IMR-90 (cell line): ENCODE results near the gene MPZL3. TPM values are rescaled to one million over a fixed set of nuclear protein-coding genes. Genes with fewer than 3 reads are reported as not detected.

Experiments used
- ATAC-seq: fragments of 200-7000 bp; cut with Tn5 transposase; 2 replicates; pipeline ENCODE4 v1.9.1; 2020; ENCODE audit warnings: low read depth, mild to moderate bottlenecking, moderate library complexity
- BruUV-seq: library from RNA; stranded (reverse); fragments of 400-500 nt; replicated peaks from 2 replicates; lab custom pipeline; 2021; lab: Mats Ljungman, UMichigan
- CTCF ChIA-PET: fragments of 300-600 bp; formaldehyde crosslinking; extraction: SDS; loops from one replicate; lab custom pipeline; 2021; ENCODE audit warnings: antibody characterized with exemption; lab: Yijun Ruan, JAX
- POLR2A ChIA-PET: fragments of 300-600 bp; sonication (Branson Sonifier 250); formaldehyde crosslinking; loops from one replicate; lab custom pipeline; 2022; ENCODE audit warnings: antibody characterized with exemption; ENCODE audit not compliant: unreplicated experiment; lab: Charles Lee
- DNase-seq: peaks from one replicate; pipeline ENCODE4 v3.0.0; 2013
- H2AFZ ChIP-seq: replicated peaks from 2 replicates; pipeline ENCODE3; 2013; ENCODE audit warnings: low read length, mild to moderate bottlenecking; ENCODE audit not compliant: poor library complexity
- H2AK5ac ChIP-seq: 2 replicates; pipeline ENCODE4 v1.6.1; 2013; ENCODE audit warnings: low read depth, low read length, inconsistent platforms
- H2AK9ac ChIP-seq: replicated peaks from 2 replicates; pipeline ENCODE3; 2013; ENCODE audit warnings: mild to moderate bottlenecking, low read depth, low read length, moderate library complexity; ENCODE audit not compliant: poor library complexity
- H2BK120ac ChIP-seq: 2 replicates; pipeline ENCODE4 v1.6.1; 2013; ENCODE audit warnings: low read depth, low read length, inconsistent platforms
- H2BK15ac ChIP-seq: 3 replicates; pipeline ENCODE4 v1.6.1; 2013; ENCODE audit warnings: low read depth, low read length, inconsistent platforms
- H2BK20ac ChIP-seq: 2 replicates; pipeline ENCODE4 v1.6.1; 2013; ENCODE audit warnings: low read depth, mild to moderate bottlenecking, inconsistent platforms, low read length, moderate library complexity
- H2BK5ac ChIP-seq: 2 replicates; pipeline ENCODE4 v1.6.1; 2013; ENCODE audit warnings: mild to moderate bottlenecking, low read depth, low read length, inconsistent platforms; ENCODE audit not compliant: poor library complexity, severe bottlenecking
- H3K14ac ChIP-seq: replicated peaks from 2 replicates; pipeline ENCODE4 v1.6.1; 2013; ENCODE audit warnings: low read depth, low read length, inconsistent platforms
- H3K18ac ChIP-seq: 2 replicates; pipeline ENCODE4 v1.6.1; 2013; ENCODE audit warnings: low read depth, low read length, control low read depth
- H3K23ac ChIP-seq: 2 replicates; pipeline ENCODE4 v1.6.1; 2013; ENCODE audit warnings: low read depth, low read length, inconsistent platforms
- H3K27ac ChIP-seq: 2 replicates; pipeline ENCODE4 v1.5.1; 2013; ENCODE audit warnings: mild to moderate bottlenecking, control low read depth, low read length; ENCODE audit not compliant: insufficient read depth
- H3K27me3 ChIP-seq: 2 replicates; pipeline ENCODE4 v1.6.1; 2013; ENCODE audit warnings: low read length; ENCODE audit not compliant: control insufficient read depth, insufficient read depth
- H3K36me3 ChIP-seq: 2 replicates; pipeline ENCODE4 v1.6.1; 2013; ENCODE audit warnings: low read length, mixed read lengths; ENCODE audit not compliant: control insufficient read depth, insufficient read depth
- H3K4ac ChIP-seq: 2 replicates; pipeline ENCODE4 v1.6.1; 2013; ENCODE audit warnings: low read depth, low read length, inconsistent platforms
- H3K4me1 ChIP-seq: 2 replicates; pipeline ENCODE4 v1.6.1; 2013; ENCODE audit warnings: low read length, mixed read lengths; ENCODE audit not compliant: control insufficient read depth, insufficient read depth
- H3K4me2 ChIP-seq: 2 replicates; pipeline ENCODE4 v1.6.1; 2013; ENCODE audit warnings: low read depth, mild to moderate bottlenecking, control low read depth, low read length, moderate library complexity
- H3K4me3 ChIP-seq: 2 replicates; pipeline ENCODE4 v1.5.1; 2013; ENCODE audit warnings: low read depth, mild to moderate bottlenecking, control low read depth, low read length, moderate library complexity; ENCODE audit not compliant: insufficient read depth
- H3K56ac ChIP-seq: 2 replicates; pipeline ENCODE4 v1.6.1; 2013; ENCODE audit warnings: low read length, inconsistent platforms; ENCODE audit not compliant: insufficient read depth; ENCODE audit errors: extremely low read depth
- H3K79me1 ChIP-seq, 2 experiments: 2 replicates each; pipeline ENCODE4 v1.6.1; 2013; ENCODE audit warnings: low read length in 2 of 2, inconsistent platforms in 1 of 2, low read depth in 1 of 2
- H3K9ac ChIP-seq: 2 replicates; pipeline ENCODE4 v1.6.1; 2013; ENCODE audit warnings: low read depth, low read length, control low read depth
- H3K9me1 ChIP-seq: 2 replicates; pipeline ENCODE4 v1.6.1; 2013; ENCODE audit warnings: low read length, inconsistent platforms; ENCODE audit not compliant: insufficient read depth
- H3K9me3 ChIP-seq: 2 replicates; pipeline ENCODE4 v1.6.1; 2013; ENCODE audit warnings: low read length; ENCODE audit not compliant: control insufficient read depth, insufficient read depth
- H4K20me1 ChIP-seq: 2 replicates; pipeline ENCODE4 v1.6.1; 2013; ENCODE audit warnings: low read length, inconsistent platforms; ENCODE audit not compliant: insufficient read depth
- H4K5ac ChIP-seq: 2 replicates; pipeline ENCODE4 v1.6.1; 2013; ENCODE audit warnings: mild to moderate bottlenecking, low read depth, low read length, control low read depth
- H4K8ac ChIP-seq, 2 experiments: 2 replicates each; pipeline ENCODE4 v1.6.1; 2013; ENCODE audit warnings: low read depth in 2 of 2, low read length in 2 of 2, control low read depth in 1 of 2, inconsistent platforms in 1 of 2
- H4K91ac ChIP-seq: 2 replicates; pipeline ENCODE4 v1.6.1; 2013; ENCODE audit warnings: low read depth, low read length, inconsistent platforms; ENCODE audit not compliant: insufficient read depth
- BHLHE40 ChIP-seq: fragments of 150-350 bp; IDR thresholded peaks from 2 replicates; pipeline ENCODE4 v1.6.1; 2016; ENCODE audit warnings: mild to moderate bottlenecking, low read depth, low read length
- FOS ChIP-seq: fragments of 150-350 bp; IDR thresholded peaks from 2 replicates; pipeline ENCODE4 v1.6.1; 2016; ENCODE audit warnings: low read depth, low read length
- MAZ ChIP-seq: IDR thresholded peaks from 2 replicates; pipeline ENCODE4 v1.6.1; 2012; ENCODE audit warnings: low read depth, mild to moderate bottlenecking, low read length, improper control_type of control experiment, moderate library complexity, borderline replicate concordance
- NFE2L2 ChIP-seq: fragments of 150-350 bp; IDR thresholded peaks from 2 replicates; pipeline ENCODE4 v1.6.1; 2016; ENCODE audit warnings: low read depth, mild to moderate bottlenecking, low read length
- POLR2A ChIP-seq: IDR thresholded peaks from 2 replicates; pipeline ENCODE4 v1.6.1; 2012; ENCODE audit warnings: mild to moderate bottlenecking, low read depth, low read length
- RAD21 ChIP-seq: IDR thresholded peaks from 2 replicates; pipeline ENCODE4 v1.6.1; 2012; ENCODE audit warnings: low read length, improper control_type of control experiment
- RCOR1 ChIP-seq: IDR thresholded peaks from 2 replicates; pipeline ENCODE4 v1.6.1; 2012; ENCODE audit warnings: mild to moderate bottlenecking, low read length, improper control_type of control experiment; ENCODE audit not compliant: insufficient replicate concordance
- RFX5 ChIP-seq: IDR thresholded peaks from 2 replicates; pipeline ENCODE4 v1.8.0; 2012; ENCODE audit warnings: low read depth, mild to moderate bottlenecking, low read length, moderate library complexity
- SMC3 ChIP-seq: fragments of 150-350 bp; IDR thresholded peaks from 2 replicates; pipeline ENCODE4 v1.6.1; 2016; ENCODE audit warnings: low read depth, mild to moderate bottlenecking, antibody characterized with exemption, low read length, moderate library complexity
- WGBS, 2 experiments: methylation state at CpG; one replicate each; pipeline versions ENCODE4 v1.1.5 to v1.1.7; 2013; ENCODE audit warnings: missing lambda C conversion rate in 2 of 2; ENCODE audit not compliant: insufficient read length in 1 of 2; ENCODE audit errors: extremely low coverage in 2 of 2; 5-methylcytosine and 5-hydroxymethylcytosine counted together
- dilution Hi-C: fragments of 300-500 bp; cut with HindIII; formaldehyde crosslinking; loops from one replicate; pipeline ENCODE4 v1.14.3; 2018; ENCODE audit warnings: low sequenced_read_pairs; ENCODE audit not compliant: unreplicated experiment
- in situ Hi-C: fragments of 300-500 bp; cut with MboI; formaldehyde crosslinking; loops from 3 replicates; pipeline ENCODE4 v1.14.3; 2019; ENCODE audit warnings: low sequenced_read_pairs, inconsistent platforms, mixed read lengths
- intact Hi-C: fragments of 100-400 bp; cut with micrococcal nuclease; formaldehyde crosslinking; loops from 2 replicates; pipeline ENCODE4 v1.10.0; 2022
- polyA plus RNA-seq, 3 experiments: library from polyadenylated mRNA; depleted of rRNA; stranded (reverse); fragments of >200 nt; gene quantifications; 2 replicates each; pipeline ENCODE4 v1.2.3, GENCODE V29; 2012; ENCODE audit warnings: low replicate concordance in 1 of 3
- total RNA-seq: library from RNA; depleted of rRNA; stranded (reverse); fragments of >200 nt; gene quantifications from 2 replicates; pipeline ENCODE4 v1.2.3, GENCODE V29; 2012

The MPZL3 gene
- total and polyA plus RNA-seq, 2 of the 4 experiments (the other 2 are of a cell fraction) = 0.15 to 0.36 TPM

DNA sequence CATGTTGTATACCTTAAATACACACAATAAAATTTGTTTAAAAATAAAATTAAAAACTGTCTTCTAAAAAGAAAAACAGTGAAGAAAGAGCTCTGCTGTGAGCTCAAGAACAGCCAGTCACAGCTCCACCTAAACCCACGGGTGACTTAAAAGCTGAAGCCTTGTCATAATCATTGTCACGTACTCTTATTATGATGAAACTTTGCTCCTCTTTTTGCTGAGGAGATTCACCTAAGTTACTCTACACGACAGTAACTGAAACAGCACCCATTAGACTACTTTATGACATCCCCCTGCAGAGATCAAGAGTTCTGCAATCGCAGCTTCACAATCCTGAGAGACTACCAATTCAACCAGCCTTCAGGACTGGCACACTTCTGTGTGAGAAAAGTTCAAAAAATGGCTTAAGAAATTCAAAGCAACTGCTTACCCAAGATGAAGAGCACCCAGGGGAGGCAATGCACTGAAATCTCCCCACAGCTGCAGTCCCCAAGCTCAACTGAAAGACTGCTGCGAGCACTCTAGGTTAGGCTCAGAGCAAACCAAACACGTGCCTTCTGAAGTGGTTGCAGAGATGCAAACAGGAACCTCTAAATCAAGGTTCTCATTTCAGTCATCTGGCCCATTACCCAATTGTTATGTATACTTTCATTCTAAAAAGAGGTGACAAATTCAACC, 27.5 kb downstream of the MPZL3 start, which contains the start of gene JAML:
JAML (minus strand) TSS at position 501 of the 678 bp plus-strand sequence. CDS start 10,145 bp downstream, outside the sequence.
- H3K79me1 ChIP-seq = no peaks in the 10 kb centered on the region
- no peak within 1 kb of the TSS for H3K4ac ChIP-seq
- intact Hi-C loops (no loop called here), in situ Hi-C loops (no loop called here), dilution Hi-C loops (no loop called here)
- no peak within 1 kb of the TSS for H3K9ac ChIP-seq
- H3K23ac ChIP-seq = no peak within 1 kb of the TSS
- no peaks in the 10 kb centered on the region for H3K9me1 ChIP-seq
- H3K36me3 ChIP-seq = no peaks in the 10 kb centered on the region
- TF ChIP-seq POLR2A (no peak), NFE2L2 (no peak), BHLHE40 (no peak), MAZ (no peak), FOS (no peak), RAD21 (no peak), RCOR1 (no peak), SMC3 (no peak), RFX5 (no peak)
- H3K27ac ChIP-seq = no peak within 1 kb of the TSS
- no peak within 1 kb of the TSS for H4K91ac ChIP-seq
- POLR2A ChIA-PET = no interaction called here
- CTCF ChIA-PET = no interaction called here
- no peak within 1 kb of the TSS for H3K56ac ChIP-seq
- H2BK20ac ChIP-seq = no peak within 1 kb of the TSS
- H2BK120ac ChIP-seq = no peak within 1 kb of the TSS
- H4K8ac ChIP-seq = no peak within 1 kb of the TSS
- no peak within 1 kb of the TSS for H3K4me3 ChIP-seq
- H2BK5ac ChIP-seq = no peak within 1 kb of the TSS
- no peak for DNase-seq
- ATAC-seq = no peak
- no peaks in the 10 kb centered on the region; the same call in 1 of the 2 replicates for H3K27me3 ChIP-seq
- H2BK15ac ChIP-seq = no peak within 1 kb of the TSS
- H4K20me1 ChIP-seq = no peaks in the 10 kb centered on the region
- WGBS, 2 experiments = no CpG with 5 or more reads among the region's 6 CpGs
- no peak within 1 kb of the TSS for H3K14ac ChIP-seq
- H3K18ac ChIP-seq = no peak within 1 kb of the TSS
- H2AK5ac ChIP-seq = no peak within 1 kb of the TSS
- no peaks in the 10 kb centered on the region for H3K4me1 ChIP-seq
- H2AFZ ChIP-seq = no peak within 1 kb of the TSS
- H4K5ac ChIP-seq = no peak within 1 kb of the TSS
- no TSS peak for BruUV-seq
- no peak within 1 kb of the TSS for H2AK9ac ChIP-seq
- H3K4me2 ChIP-seq = no peak within 1 kb of the TSS
- no peaks in the 10 kb centered on the region for H3K9me3 ChIP-seq
